OCI-M1 (cell line): ENCODE data around the gene CDH8.
A peak's percentile ranks its signal among the peaks of the same experiment; 100 is the strongest.
"Not testable (repeated sequence)": the region's sequence is repeated elsewhere in the genome, so short reads cannot be mapped to it uniquely, and the experiment has no call there.

Source experiments
- DNase-seq: peaks from one replicate; lab custom pipeline; 2025; lab: John Stamatoyannopoulos, UW

Gene CDH8

DNA sequence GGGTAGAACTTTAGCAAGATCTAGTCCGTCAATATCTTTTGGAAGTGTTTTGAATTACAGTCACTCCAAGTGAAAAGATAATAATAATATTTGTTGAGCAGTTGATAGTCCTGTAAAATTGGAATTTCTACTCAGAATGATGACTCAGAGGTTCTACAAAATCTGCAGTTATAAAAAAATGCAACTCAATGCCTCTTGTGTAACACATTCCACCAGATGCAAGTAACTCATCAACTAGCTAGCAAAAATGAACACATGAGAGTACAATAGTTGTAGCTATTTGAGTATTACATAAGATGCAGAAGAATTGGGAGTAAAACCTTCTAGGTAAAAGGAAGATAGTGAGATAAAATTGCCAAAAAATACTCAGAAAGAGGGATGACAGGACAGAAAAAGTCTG, 177.2 kb downstream of the CDH8 start:
- DNase-seq, result no peak

DNA sequence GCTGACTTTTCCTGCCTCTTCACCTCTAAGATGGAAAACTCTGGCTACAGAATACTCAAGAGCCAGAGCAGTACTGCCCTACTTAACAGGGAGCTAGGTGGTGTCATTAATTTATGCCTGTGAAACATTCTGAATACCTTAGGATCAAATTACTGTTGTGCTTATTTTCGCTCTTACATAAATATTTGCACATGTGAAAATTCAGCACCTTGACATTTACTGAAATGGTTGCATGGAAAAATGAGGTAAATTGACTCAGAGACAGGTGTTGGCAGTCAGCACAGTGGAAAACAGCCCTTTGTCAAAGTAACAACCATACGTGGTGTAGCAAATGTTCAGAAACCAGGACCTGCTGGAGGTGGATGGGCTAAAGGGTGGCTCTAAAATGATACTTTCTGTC, 193.6 kb downstream of the CDH8 start:
- DNase-seq, result no peak

- no peak for DNase-seq
These were observed 199.3 kb downstream of the CDH8 start for GRCh38 chr16:61836804-61837393.

- DNase-seq, result no peak
These were observed 202.2 kb downstream of the CDH8 start for GRCh38 chr16:61834082-61834481.

DNA sequence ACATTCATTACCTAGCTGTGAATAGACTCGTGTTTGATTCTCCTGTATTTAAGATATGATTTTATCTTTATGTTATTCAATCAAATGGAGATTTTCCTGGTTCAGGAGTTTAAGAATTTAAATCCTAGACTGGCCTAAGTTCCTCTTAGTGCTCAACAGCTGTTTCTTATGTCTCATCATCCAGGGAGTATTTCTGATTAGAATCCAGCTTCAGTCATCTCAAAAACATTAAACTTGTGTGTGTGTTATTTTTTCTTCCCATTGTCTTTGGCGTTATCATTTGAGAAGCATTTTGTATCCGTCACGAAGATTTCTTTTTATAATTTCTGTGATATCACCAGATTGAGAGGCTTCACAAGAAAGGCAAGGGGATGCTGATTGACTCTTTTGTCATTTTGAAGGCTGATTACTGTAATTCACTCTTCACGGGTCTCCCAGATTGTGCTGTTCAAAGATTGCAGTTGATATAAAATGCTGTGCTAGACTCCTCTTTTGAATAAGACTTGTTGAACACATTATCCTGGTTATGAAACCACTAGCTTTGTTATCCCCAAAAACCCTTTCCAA, 204.8 kb downstream of the CDH8 start:
- DNase-seq, result no peak

DNA sequence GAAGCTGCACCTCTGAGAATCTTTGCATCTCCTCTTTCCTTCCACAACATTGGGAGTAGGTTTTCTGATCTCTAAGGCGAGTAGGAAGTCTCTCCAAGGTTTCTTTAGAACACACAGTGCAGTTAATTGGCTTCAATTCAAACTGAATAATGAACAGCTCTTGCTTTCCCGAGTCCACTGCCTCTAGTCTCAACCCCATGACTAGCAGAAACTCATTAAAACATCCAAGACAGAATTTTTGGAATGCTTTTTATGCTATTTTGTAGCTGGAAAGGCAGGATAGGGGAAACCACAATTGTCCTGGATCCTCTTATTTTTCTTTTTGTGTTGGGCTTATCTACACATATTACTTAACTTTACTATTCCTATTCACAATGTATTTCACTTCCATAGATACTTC, 206.6 kb downstream of the CDH8 start:
- DNase-seq, result no peak

DNA sequence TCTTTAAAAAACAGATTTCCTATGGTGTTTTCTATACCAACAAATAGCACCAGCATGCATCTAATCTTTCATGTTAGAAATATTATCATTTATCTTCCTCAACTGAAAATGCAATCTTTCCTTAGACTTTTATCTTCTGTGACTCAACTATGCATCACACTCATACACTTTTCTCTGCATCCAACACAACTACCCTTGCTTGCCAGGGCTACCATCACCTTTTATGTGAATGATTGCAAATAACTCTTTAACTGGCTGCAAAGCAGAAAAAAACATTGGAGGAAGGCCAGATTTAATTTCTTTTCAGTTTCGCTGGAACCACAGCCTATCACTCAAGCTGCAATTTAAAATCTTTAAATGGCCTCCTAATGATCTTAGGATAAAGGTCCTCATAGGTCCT, 212.9 kb downstream of the CDH8 start:
- DNase-seq, result no peak

- no peak for DNase-seq
These were observed 215.4 kb downstream of the CDH8 start for GRCh38 chr16:61820820-61821219.

DNA sequence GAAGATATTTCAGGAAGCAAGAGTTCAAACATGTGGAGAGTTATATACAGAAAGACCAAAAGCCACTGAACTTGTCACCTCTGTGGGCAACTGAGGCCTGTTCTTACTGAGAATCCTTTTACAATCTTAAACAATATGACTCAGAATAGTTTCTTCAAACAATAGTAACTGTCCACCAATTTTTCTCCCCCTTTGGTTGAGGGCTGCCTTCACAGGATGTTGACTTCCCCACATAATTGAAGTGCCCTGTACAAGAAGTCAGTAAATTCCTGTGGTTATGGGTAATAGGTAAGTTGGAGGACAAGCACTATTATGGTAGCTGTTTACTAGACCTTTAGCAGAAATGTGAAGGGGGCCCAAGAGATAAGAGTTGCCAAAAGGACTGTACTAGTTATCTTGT, 215.8 kb downstream of the CDH8 start:
- DNase-seq, result no peak

- no peak for DNase-seq
These were observed 217.4 kb downstream of the CDH8 start for GRCh38 chr16:61818850-61819249.

DNA sequence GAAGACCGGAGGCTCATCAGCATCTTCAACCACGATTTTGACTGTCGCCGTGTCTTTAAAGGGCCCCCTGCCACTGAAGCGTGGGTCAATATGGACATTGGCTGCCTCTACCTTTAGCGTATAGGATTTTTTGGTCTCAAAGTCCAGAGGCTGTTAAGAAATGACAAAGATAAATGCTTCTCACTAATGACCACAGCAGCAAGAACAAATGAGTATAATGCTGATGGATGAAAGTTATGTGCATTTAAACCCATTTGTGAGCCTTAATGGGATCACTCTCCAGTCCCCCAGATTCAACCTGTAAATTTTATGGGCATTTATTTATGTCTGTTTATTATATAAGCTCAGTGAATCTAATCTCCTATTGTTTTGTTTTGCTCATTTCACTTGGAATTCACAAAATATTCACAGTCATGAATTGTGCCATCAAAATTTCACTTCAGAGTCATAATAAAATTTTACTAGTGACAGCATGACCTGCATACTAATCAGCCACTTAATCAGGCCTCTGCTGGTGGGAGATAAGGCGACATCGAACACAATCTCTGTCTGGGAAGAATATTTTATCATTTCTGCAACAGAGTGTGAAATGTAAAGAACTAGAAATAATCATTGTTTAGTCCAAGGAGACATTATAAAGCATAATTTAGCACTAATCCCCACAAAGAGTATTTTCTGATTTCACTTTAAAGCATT, 218.5 kb downstream of the CDH8 start:
- DNase-seq, result no peak

GRCh38 chr16:61814726-61815347, 221.4 kb downstream of the CDH8 start:
- DNase-seq, result no peak

DNA sequence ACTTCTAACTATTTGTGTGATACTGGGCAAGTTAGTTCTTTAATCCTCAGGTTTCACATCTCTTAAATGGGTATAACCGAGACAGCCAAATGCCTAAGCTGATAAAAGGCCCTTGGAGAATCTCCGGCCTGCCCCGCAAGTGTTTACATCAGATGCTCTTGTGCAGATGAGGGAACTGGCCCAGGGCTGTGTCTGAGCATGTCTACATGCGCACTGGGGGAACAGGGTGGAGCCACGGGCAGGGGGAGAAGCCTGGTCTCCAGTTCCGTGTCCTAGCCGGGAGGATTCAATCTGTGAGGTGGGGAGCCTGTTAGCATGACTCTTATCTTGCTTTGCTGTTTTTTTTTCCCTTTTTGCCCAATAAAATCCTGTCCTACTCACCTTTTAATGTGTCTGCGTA, 222.9 kb downstream of the CDH8 start:
- DNase-seq, result peak; percentile 6

GRCh38 chr16:61812251-61812650, 224.0 kb downstream of the CDH8 start:
- DNase-seq, result no peak

DNA sequence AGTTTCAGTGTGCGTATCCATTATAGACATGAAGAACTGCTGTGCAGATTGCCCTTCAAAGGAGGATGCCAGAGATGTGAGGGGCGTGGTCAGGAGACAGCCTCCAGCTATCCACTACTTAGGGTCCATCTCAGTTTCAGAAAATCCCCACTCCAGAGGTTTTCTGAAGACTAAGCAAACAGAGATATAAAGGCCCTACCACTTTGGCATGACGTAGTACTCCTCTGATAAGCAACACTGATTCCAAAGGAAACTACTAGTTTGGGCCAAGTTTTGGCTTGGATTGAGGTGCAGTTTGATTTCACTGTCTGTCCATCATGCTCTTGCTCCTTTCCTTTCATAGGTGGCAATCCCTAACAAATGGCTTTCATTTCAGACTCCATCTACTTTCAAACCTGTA, 228.7 kb downstream of the CDH8 start:
- no peak for DNase-seq

DNA sequence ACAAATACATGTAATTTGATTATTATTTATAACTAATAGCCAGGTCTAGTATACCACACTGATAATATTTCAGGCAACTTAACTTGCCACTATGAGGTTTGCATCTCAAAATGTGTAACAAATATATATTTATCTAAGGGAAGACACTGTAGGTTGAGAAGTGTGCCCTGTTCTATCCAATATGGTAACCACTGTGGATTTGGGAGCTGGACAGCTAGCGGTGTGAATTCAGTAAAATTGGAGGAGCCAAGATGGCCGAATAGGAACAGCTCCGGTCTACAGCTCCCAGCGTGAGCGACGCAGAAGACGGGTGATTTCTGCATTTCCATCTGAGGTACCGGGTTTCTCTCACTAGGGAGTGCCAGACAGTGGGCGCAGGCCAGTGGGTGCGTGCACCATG, 235.0 kb downstream of the CDH8 start:
- not testable (repeated sequence) for DNase-seq

- no peak for DNase-seq
These were observed 237.5 kb downstream of the CDH8 start for GRCh38 chr16:61798741-61799140.

GRCh38 chr16:61797961-61798507, 238.2 kb downstream of the CDH8 start:
- no peak for DNase-seq

DNA sequence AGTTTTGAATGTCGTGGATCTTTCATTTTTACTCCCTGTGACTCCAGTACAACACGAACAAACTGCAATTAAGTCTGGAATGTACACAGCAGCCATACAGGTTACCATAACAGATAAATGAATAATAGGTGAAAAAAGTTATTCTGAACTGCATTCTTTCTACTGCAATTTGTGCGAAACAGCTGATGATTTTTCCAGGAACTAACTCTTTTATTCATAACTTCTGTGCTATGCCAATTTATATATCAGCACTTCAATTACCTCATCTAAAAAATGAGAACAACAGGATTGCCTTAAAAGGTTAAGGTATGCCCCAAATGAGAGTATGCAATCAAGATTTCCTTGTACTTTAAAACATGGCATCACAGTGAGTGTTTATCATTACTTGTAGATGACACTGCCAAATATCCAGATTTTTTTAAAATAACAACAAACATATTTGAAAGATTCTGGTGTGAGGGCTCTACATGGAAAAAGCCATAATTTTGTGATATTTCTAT, 238.9 kb downstream of the CDH8 start:
- DNase-seq, result no peak

DNA sequence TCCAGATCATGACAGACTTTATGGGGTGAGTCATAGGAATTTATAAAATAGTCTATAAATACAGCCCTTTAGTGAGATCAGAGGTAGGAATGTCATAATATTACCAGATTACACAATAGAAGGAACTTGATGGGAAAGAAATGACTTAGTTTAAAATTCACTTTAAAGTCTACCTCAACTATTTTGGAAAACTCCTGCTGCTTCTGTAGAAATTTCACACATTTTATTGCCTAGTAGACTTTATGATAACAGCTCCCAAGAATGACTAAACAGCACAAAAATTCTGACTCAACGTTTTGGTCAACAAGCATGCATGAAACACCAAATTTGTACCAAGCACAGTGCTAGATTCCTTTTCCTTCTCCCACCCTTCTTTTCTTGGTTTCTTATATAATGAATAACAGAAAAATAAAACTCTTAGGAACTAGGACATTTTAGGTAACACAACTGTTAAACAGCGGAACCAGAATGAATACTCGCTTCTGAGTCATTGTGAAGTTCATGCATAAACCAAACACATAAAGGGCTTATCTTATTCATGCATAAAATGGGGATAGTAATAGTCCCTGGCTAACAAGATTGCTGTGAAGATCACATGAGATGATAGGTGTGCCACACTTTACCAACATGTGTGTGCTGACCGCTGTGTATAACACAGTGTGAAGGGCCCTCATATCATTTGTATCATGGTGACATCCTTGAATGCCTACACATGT, 243.9 kb downstream of the CDH8 start:
- no peak for DNase-seq

DNA sequence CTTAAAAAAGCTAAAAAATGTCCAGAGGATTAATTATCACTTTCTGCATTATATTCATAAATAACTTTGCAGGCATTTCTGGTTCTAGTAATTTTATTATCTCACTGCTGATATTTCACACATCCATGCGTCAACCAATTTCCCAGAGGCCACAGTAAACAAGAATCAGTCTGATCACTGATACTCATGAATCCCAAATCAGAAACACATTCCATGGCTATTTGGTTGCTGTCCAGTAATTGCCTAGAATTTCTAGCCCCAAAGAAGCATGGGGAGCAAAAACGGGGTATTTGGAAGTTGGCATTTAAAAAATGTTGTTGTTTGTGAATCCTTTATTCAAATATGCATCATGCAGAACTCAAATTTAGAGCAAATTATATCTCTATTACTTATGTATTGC, 244.8 kb downstream of the CDH8 start:
- DNase-seq, result no peak

- not testable (repeated sequence) for DNase-seq
These were observed 254.4 kb downstream of the CDH8 start for GRCh38 chr16:61781855-61782254.
